GM23248 (cell line): Measurements from ENCODE around the gene TMC8. TPM values are rescaled to one million over a fixed set of nuclear protein-coding genes. Genes with fewer than 3 reads are reported as not detected.

Experiments used
- DNase-seq: peaks from one replicate; pipeline ENCODE4 v3.0.0-alpha.2; 2015
- H2AFZ ChIP-seq: fragments of 200-600 bp; sonication (generic); 2 replicates; pipeline ENCODE4 v1.6.1; 2016; ENCODE audit warnings: antibody characterized with exemption
- H3F3A ChIP-seq: fragments of 200-600 bp; sonication (generic); 2 replicates; pipeline ENCODE4 v1.6.1; 2016; ENCODE audit warnings: mild to moderate bottlenecking, antibody characterized with exemption, mixed run types; ENCODE audit not compliant: insufficient read depth
- H3K27ac ChIP-seq: fragments of 200-600 bp; sonication (generic); 2 replicates; pipeline ENCODE4 v1.5.1; 2016; ENCODE audit warnings: mild to moderate bottlenecking
- H3K27me3 ChIP-seq: fragments of 200-600 bp; sonication (generic); replicated peaks from 2 replicates; pipeline ENCODE4 v1.6.1; 2016; ENCODE audit warnings: mild to moderate bottlenecking; ENCODE audit not compliant: insufficient read depth
- H3K36me3 ChIP-seq: fragments of 200-600 bp; sonication (generic); 2 replicates; pipeline ENCODE4 v1.6.1; 2016; ENCODE audit warnings: low read depth, mild to moderate bottlenecking
- H3K4me1 ChIP-seq: fragments of 200-600 bp; sonication (generic); 2 replicates; pipeline ENCODE4 v1.6.1; 2016; ENCODE audit warnings: mild to moderate bottlenecking; ENCODE audit not compliant: insufficient read depth
- H3K4me2 ChIP-seq: fragments of 200-600 bp; sonication (generic); one replicate; pipeline ENCODE4 v1.6.1; 2016; ENCODE audit warnings: mild to moderate bottlenecking; ENCODE audit not compliant: unreplicated experiment
- H3K4me3 ChIP-seq: fragments of 200-600 bp; sonication (generic); 2 replicates; pipeline ENCODE4 v1.5.1; 2016; ENCODE audit warnings: mild to moderate bottlenecking
- H3K79me2 ChIP-seq: fragments of 200-600 bp; sonication (generic); 2 replicates; pipeline ENCODE4 v1.6.1; 2016; ENCODE audit warnings: mild to moderate bottlenecking; ENCODE audit not compliant: insufficient read depth
- H3K9ac ChIP-seq: fragments of 200-600 bp; sonication (generic); 2 replicates; pipeline ENCODE4 v1.6.1; 2016; ENCODE audit warnings: mild to moderate bottlenecking
- H3K9me2 ChIP-seq: fragments of 200-600 bp; sonication (generic); 2 replicates; pipeline ENCODE4 v1.6.1; 2016; ENCODE audit warnings: mixed run types, mild to moderate bottlenecking, moderate library complexity; ENCODE audit not compliant: insufficient read depth
- H3K9me3 ChIP-seq: fragments of 200-600 bp; sonication (generic); one replicate; pipeline ENCODE4 v1.6.1; 2017; ENCODE audit warnings: low read depth
- H4K20me1 ChIP-seq: fragments of 200-600 bp; sonication (generic); 2 replicates; pipeline ENCODE4 v1.6.0; 2016; ENCODE audit not compliant: insufficient read depth
- EZH2 ChIP-seq: fragments of 200-600 bp; sonication (generic); IDR thresholded peaks from 2 replicates; pipeline ENCODE4 v1.6.1; 2018; ENCODE audit warnings: antibody characterized with exemption, mild to moderate bottlenecking; ENCODE audit not compliant: insufficient read depth, poor library complexity, severe bottlenecking
- EZH2phosphoT487 ChIP-seq: fragments of 200-600 bp; sonication (generic); IDR thresholded peaks from 2 replicates; pipeline ENCODE4 v1.6.1; 2018; ENCODE audit warnings: antibody characterized with exemption, moderate library complexity, mild to moderate bottlenecking, low read depth; ENCODE audit not compliant: insufficient read depth
- WGBS, 2 experiments: methylation state at CpG; one replicate each; pipeline ENCODE4 v1.1.6; 2015 to 2017; ENCODE audit warnings: low lambda C conversion rate in 2 of 2, low coverage in 1 of 2; ENCODE audit errors: missing lambda C conversion rate in 2 of 2; 5-methylcytosine and 5-hydroxymethylcytosine counted together
- in situ Hi-C: fragments of 300-500 bp; cut with MboI; formaldehyde crosslinking; loops from 2 replicates; pipeline ENCODE4 v1.15.0; 2020
- polyA plus RNA-seq: library from polyadenylated mRNA; unstranded; fragments of >200 nt; fragmentation: Nextera tagmentation; extraction: Ambion mirVana; gene quantifications from 2 replicates; pipeline ENCODE4 v1.2.1, GENCODE V29; 2016
- total RNA-seq: library from RNA; depleted of rRNA; stranded (reverse); fragments of >200 nt; shearing (Covaris generic); gene quantifications from 2 replicates; pipeline ENCODE4 v1.2.3, GENCODE V29; 2014

The TMC8 gene
- total and polyA plus RNA-seq, 2 experiments from 2014 or later: not detected

DNA sequence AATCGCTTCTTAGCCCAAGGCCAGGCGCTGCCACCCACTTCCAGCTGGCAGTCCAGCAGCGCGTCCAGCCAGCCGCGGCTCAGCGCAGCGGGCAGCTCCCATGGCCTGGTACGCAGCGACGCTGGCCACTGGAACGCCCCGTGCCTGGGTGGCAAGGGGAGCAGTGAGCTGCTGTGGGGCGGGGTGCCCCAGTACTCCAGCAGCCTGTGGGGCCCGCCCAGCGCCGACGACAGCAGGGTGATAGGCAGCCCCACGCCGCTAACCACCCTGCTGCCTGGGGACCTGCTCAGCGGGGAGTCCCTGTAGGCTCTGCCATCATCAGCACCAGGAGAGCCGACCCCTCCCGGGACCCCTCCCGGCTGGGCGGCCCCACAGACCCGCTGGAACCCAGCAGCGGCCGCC, 26.0 kb upstream of the TMC8 start:
- no peak overlapping the region for H3K4me2 ChIP-seq
- H3F3A ChIP-seq: no peaks in the 10 kb centered on the region
- no peak overlapping the region for H3K9ac ChIP-seq
- no peak for DNase-seq
- H3K9me3 ChIP-seq: no peaks in the 10 kb centered on the region
- no peak overlapping the region for H3K4me3 ChIP-seq
- H3K27ac ChIP-seq: no peak overlapping the region
- H2AFZ ChIP-seq: no peak overlapping the region
- TF ChIP-seq EZH2phosphoT487 (no peak), EZH2 (no peak)
- H3K27me3 ChIP-seq: no peaks in the 10 kb centered on the region
- no peaks in the 10 kb centered on the region for H4K20me1 ChIP-seq
- WGBS, 2 experiments: 95 to 96% methylated on average over 26 to 28 of the region's 28 CpGs
- in situ Hi-C loops: no loop called here
- H3K9me2 ChIP-seq: no peaks in the 10 kb centered on the region
- H3K79me2 ChIP-seq: no peaks in the 10 kb centered on the region
- no peaks in the 10 kb centered on the region; the same call in 1 of the 2 replicates for H3K4me1 ChIP-seq
- no peaks in the 10 kb centered on the region for H3K36me3 ChIP-seq

DNA sequence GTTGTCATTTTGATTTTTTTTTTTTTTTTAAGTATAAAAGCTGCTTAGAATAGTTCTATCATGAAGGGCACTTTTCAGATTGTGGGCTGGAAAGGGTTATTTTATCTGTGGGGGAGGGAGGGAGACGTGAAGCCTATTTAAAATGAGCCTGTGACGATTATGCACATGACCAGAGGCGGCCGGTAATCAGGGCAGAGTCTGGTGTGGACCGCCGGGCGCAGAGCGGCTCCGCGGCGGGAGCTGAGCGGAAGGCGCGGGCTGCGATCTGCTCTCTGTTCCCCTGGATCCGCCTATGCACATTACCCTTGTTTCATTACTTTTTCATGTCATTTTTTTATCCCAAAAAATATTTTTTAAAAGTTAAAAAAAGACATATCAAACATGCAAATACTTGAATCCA, 25.5 kb upstream of the TMC8 start:
- H2AFZ ChIP-seq: no peak overlapping the region
- H3K4me1 ChIP-seq: no peaks in the 10 kb centered on the region; the same call in 1 of the 2 replicates
- no peaks in the 10 kb centered on the region for H3K79me2 ChIP-seq
- WGBS, 2 experiments: 87% methylated on average over 16 of the region's 16 CpGs
- no peak for DNase-seq
- in situ Hi-C loops: no loop called here
- H3K27ac ChIP-seq: no peak overlapping the region
- no peaks in the 10 kb centered on the region for H3K36me3 ChIP-seq
- no peaks in the 10 kb centered on the region for H3K27me3 ChIP-seq
- no peaks in the 10 kb centered on the region for H3K9me2 ChIP-seq
- H3K9me3 ChIP-seq: no peaks in the 10 kb centered on the region
- no peaks in the 10 kb centered on the region for H3F3A ChIP-seq
- no peak overlapping the region for H3K4me2 ChIP-seq
- no peak overlapping the region for H3K4me3 ChIP-seq
- H3K9ac ChIP-seq: no peak overlapping the region
- TF ChIP-seq EZH2: no peak
- TF ChIP-seq EZH2phosphoT487: no peak
- no peaks in the 10 kb centered on the region for H4K20me1 ChIP-seq

DNA sequence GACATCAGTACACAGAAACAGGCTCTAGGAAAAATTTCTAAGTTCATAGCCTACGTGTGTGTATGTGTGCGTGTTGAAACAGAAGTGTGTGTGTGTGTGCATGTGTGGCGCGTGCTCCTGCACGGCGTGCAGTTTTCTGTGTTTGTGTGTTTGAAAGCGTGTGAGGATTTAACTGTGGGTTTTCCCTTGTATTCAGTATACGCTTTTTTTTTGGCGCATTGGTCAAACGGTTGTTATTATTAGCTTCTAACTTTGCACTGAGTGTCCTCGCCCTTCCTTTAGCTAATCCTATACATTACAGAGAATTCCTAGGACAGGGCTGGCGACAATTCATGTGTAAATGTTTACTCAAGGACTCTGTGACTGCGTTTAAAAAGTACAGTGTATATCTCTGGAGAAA, 25.0 kb upstream of the TMC8 start:
- H2AFZ ChIP-seq: no peak overlapping the region
- no peaks in the 10 kb centered on the region for H3K36me3 ChIP-seq
- H4K20me1 ChIP-seq: no peaks in the 10 kb centered on the region
- H3K9me3 ChIP-seq: no peaks in the 10 kb centered on the region
- H3K4me3 ChIP-seq: no peak overlapping the region
- WGBS, 2 experiments: 89 to 91% methylated on average over 13 of the region's 13 CpGs
- no peaks in the 10 kb centered on the region; the same call in 1 of the 2 replicates for H3K4me1 ChIP-seq
- in situ Hi-C loops: no loop called here
- no peaks in the 10 kb centered on the region for H3K27me3 ChIP-seq
- H3K27ac ChIP-seq: no peak overlapping the region
- H3F3A ChIP-seq: no peaks in the 10 kb centered on the region
- H3K4me2 ChIP-seq: no peak overlapping the region
- H3K9ac ChIP-seq: no peak overlapping the region
- no peaks in the 10 kb centered on the region for H3K9me2 ChIP-seq
- H3K79me2 ChIP-seq: no peaks in the 10 kb centered on the region
- no peak for TF ChIP-seq EZH2
- no peak for DNase-seq

DNA sequence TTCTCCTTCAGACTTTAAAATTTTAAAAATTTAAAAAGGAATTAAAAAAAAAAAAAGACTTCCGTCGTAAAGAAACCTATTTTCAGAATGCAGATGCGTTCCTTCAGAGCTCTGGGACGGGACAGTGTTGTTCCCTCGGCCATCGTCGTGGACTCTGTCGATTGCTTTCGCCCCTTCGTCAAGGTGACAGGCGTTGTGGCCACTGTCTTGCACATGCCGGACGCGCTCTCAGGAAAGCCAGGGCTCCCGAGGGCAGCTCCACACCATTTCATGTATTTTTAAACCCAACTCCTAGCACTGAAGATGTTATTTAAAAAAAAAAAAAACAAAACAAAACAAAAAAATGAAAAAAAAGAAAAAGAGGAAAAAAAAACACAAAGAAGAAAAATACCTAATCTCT, 24.4 kb upstream of the TMC8 start:
- H3K27ac ChIP-seq: no peak overlapping the region
- in situ Hi-C loops: no loop called here
- no peaks in the 10 kb centered on the region for H3K27me3 ChIP-seq
- TF ChIP-seq EZH2phosphoT487: no peak
- TF ChIP-seq EZH2: no peak
- DNase-seq: no peak
- H4K20me1 ChIP-seq: no peaks in the 10 kb centered on the region
- no peaks in the 10 kb centered on the region for H3K36me3 ChIP-seq
- 92 to 95% methylated on average over 15 of the region's 15 CpGs for WGBS, 2 experiments
- no peak overlapping the region for H2AFZ ChIP-seq
- H3K4me3 ChIP-seq: no peak overlapping the region
- H3K9me2 ChIP-seq: no peaks in the 10 kb centered on the region
- H3K4me1 ChIP-seq: no peaks in the 10 kb centered on the region; the same call in 1 of the 2 replicates
- no peaks in the 10 kb centered on the region for H3F3A ChIP-seq
- H3K79me2 ChIP-seq: no peaks in the 10 kb centered on the region
- H3K9me3 ChIP-seq: no peaks in the 10 kb centered on the region
- H3K4me2 ChIP-seq: no peak overlapping the region
- no peak overlapping the region for H3K9ac ChIP-seq

GRCh38 chr17:78107457-78107856, 23.1 kb upstream of the TMC8 start:
- H4K20me1 ChIP-seq: no peaks in the 10 kb centered on the region
- no peak overlapping the region for H3K4me3 ChIP-seq
- TF ChIP-seq EZH2phosphoT487 (no peak), EZH2 (no peak)
- H3K36me3 ChIP-seq: no peaks in the 10 kb centered on the region
- no peaks in the 10 kb centered on the region for H3K9me3 ChIP-seq
- H3K4me2 ChIP-seq: peak overlapping the region; percentile 27
- peak; percentile 79 for DNase-seq
- H3K27ac ChIP-seq: no peak overlapping the region
- H3K27me3 ChIP-seq: no peaks in the 10 kb centered on the region
- no peak overlapping the region for H2AFZ ChIP-seq
- no peaks in the 10 kb centered on the region for H3K79me2 ChIP-seq
- in situ Hi-C loops: no loop called here
- no peaks in the 10 kb centered on the region for H3K9me2 ChIP-seq
- no peaks in the 10 kb centered on the region; the same call in 1 of the 2 replicates for H3K4me1 ChIP-seq
- H3F3A ChIP-seq: no peaks in the 10 kb centered on the region
- 0 out of 2 replicates have a peak overlapping the region, but pooled peaks have one; percentile 3 for H3K9ac ChIP-seq
- WGBS, 2 experiments: 22 to 26% methylated on average over 10 of the region's 10 CpGs
